HL-60 (cell line): Measurements from ENCODE around the gene PTPRO.

Source experiments
- DNase-seq, 2 experiments: peaks; one replicate each; pipeline ENCODE4 v3.0.0-alpha.2; 2010 to 2020; ENCODE audit warnings: low read depth in 1 of 2, low spot score in 1 of 2
- H3K27ac ChIP-seq: fragments of 250-450 bp; sonication (Bioruptor Pico); replicated peaks from 2 replicates; pipeline ENCODE4 v1.5.1; 2020; ENCODE audit warnings: mild to moderate bottlenecking, moderate library complexity
- H3K27me3 ChIP-seq: fragments of 250-450 bp; sonication (Bioruptor Pico); 2 replicates; pipeline ENCODE4 v1.5.1; 2021; ENCODE audit warnings: mild to moderate bottlenecking, moderate library complexity; ENCODE audit not compliant: insufficient read depth, poor library complexity, severe bottlenecking
- H3K4me3 ChIP-seq: replicated peaks from 2 replicates; pipeline ENCODE4 v1.5.1; 2011; ENCODE audit warnings: mild to moderate bottlenecking, control low read depth, low read length; ENCODE audit not compliant: insufficient read depth
- CTCF ChIP-seq: IDR thresholded peaks from one replicate; pipeline ENCODE4 v1.5.1; 2011; ENCODE audit warnings: low read length, control low read depth, inconsistent platforms; ENCODE audit not compliant: insufficient read depth
- GABPA ChIP-seq: IDR thresholded peaks from 2 replicates; pipeline ENCODE4 v1.6.1; 2012; ENCODE audit warnings: low read depth
- POLR2AphosphoS5 ChIP-seq: IDR thresholded peaks from 2 replicates; pipeline ENCODE4 v1.6.1; 2012; ENCODE audit warnings: low read depth
- REST ChIP-seq: IDR thresholded peaks from 2 replicates; pipeline ENCODE4 v1.6.1; 2012; ENCODE audit warnings: low read depth; ENCODE audit not compliant: insufficient replicate concordance
- SPI1 ChIP-seq: IDR thresholded peaks from 2 replicates; pipeline ENCODE4 v1.6.1; 2012; ENCODE audit warnings: low read depth, mild to moderate bottlenecking, borderline replicate concordance

The PTPRO gene

DNA sequence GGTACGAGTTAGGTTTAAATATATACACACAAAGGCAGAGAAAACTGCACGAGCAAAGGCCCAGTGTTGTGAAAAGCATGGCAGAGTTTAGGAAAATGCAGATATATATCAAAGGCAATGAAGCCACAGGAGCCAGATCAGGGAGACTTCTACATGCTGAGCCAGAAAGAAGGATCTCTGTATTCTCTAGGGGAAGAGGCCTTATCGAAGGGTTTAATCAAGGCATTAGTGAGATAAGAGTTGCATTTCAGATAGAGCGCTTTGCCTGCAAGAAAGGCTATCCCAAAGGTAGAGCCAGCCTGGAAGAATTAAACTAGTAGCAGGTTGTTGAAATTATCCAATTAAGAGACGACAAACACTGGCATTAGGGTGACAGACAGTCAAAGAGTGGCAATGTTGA is 7.6 kb downstream of the PTPRO start:
- Histone ChIP-seq H3K27me3 (no peaks in the 10 kb centered on the region), H3K27ac (no peak overlapping the region), H3K4me3 (no peak overlapping the region)
- no peak for DNase-seq
- TF ChIP-seq GABPA (no peak), POLR2AphosphoS5 (no peak), REST (no peak), SPI1 (no peak), CTCF (no peak)

DNA sequence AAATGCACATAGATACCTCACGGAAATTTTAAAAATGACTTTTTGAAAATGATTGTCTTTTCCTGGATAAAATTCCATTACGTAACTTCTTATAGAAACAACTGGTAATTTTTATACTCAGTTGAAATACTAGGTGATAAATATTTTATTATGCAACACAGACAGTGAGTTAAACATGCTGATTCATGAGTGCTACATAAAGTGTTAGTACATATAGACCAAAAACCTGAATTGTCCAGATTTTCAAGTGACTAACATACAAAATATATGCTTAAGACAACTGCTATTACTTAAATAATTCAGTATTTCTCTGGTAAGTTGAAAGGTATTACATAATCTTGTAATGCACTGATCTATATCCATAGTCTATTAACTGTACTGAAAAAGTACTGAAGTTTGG is 11.9 kb downstream of the PTPRO start:
- TF ChIP-seq CTCF (no peak), SPI1 (no peak), POLR2AphosphoS5 (no peak), GABPA (no peak), REST (no peak)
- H3K27me3 ChIP-seq = no peaks in the 10 kb centered on the region
- H3K4me3 ChIP-seq = no peak overlapping the region
- no peak overlapping the region for H3K27ac ChIP-seq
- DNase-seq = no peak

DNA sequence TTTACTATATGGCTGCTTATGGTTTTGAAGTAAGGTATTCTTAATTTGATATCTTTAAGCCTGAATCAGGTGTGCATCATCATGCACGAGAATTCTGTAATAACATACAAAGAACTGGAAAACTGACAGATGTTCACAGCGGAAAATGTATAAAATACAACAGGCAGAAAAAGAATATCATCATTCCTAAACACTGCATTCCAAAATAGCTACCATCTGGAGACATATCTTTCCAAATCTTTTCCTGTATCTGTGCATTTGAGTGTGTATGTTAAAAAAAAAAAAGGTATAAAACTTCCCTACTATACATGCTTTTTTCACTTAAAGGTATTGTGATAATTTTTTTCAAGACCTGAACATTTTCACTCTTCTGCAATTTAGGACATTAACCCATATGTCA is 13.7 kb downstream of the PTPRO start:
- H3K27me3 ChIP-seq = no peaks in the 10 kb centered on the region
- DNase-seq = no peak
- no peak overlapping the region for H3K4me3 ChIP-seq
- no peak overlapping the region for H3K27ac ChIP-seq
- no peak for TF ChIP-seq CTCF
- TF ChIP-seq GABPA = no peak
- TF ChIP-seq SPI1 = no peak
- TF ChIP-seq REST = no peak
- TF ChIP-seq POLR2AphosphoS5 = no peak
